ENCODE data around the gene SEL1L3. TPM values are rescaled to one million over a fixed set of nuclear protein-coding genes. Genes with fewer than 3 reads are reported as not detected.

The SEL1L3 gene
- total and polyA plus RNA-seq, 4 donors, result 3.3 to 13.1 (median 5.7) TPM

DNA sequence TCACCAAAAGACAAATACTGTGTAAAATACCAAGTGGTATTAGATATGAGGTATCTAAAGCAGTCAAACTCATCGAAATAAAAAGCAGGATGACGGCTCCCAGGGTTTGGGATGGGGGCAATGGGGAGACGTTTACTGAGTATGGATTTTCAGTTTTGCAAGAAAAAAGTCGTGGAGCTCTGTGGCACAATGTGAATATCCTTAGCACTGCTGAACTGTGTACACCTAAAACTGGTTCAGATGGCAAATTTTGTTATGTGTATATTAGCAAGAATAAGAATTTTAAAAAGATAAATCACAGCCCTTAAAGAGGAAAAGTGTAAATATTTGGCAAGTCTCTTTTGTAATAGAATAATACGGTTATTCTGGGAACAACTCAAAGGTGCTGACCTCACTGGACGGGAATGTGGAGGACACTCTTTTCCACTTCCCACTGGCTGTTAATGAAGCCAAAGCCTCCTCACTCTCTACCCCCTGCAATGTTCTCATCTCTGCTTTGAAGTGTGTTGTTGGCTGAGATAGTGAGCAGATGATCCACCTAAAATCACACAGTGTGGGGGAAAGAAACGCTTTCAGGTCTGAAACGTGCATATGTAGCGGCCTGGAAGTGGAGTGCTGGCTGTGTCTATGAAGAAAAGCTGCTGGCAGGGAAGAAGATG, 49.2 kb downstream of the SEL1L3 start:
- no peak overlapping the region for H3K9ac ChIP-seq (ENCODE audit: low read depth in 1 of 2, low read length in 2 of 2)
- H3K4me3 ChIP-seq (ENCODE audit: low read depth in 1 of 3, low read length in 3 of 3), result no peak overlapping the region
- DNase-seq (ENCODE audit: low spot score), result no peak
- H3K36me3 ChIP-seq (ENCODE audit: control insufficient read depth in 4 of 4, insufficient read depth in 3 of 4, low read depth in 1 of 4, low read length in 3 of 4), result peaks cover 0 to 5% (median 0%) of the 10 kb centered on the region in 4 donors
- TF ChIP-seq NR2F2 (IDR thresholded peaks at IDR 0.05) (no peak), EGR1 (IDR thresholded peaks at IDR 0.05; ENCODE audit: low read depth in 2 of 2) (no peak), FOXA1 (IDR thresholded peaks at IDR 0.05) (no peak), RAD21 (IDR thresholded peaks at IDR 0.05) (no peak), GABPA (IDR thresholded peaks at IDR 0.05 in 1 of 2, conservative IDR thresholded peaks at IDR 0.05 in 1 of 2) (no peak), CTCF (IDR thresholded peaks at IDR 0.05; ENCODE audit: low read depth, low read length, missing input control) (no peak)
- TF ChIP-seq, protein P1, sequence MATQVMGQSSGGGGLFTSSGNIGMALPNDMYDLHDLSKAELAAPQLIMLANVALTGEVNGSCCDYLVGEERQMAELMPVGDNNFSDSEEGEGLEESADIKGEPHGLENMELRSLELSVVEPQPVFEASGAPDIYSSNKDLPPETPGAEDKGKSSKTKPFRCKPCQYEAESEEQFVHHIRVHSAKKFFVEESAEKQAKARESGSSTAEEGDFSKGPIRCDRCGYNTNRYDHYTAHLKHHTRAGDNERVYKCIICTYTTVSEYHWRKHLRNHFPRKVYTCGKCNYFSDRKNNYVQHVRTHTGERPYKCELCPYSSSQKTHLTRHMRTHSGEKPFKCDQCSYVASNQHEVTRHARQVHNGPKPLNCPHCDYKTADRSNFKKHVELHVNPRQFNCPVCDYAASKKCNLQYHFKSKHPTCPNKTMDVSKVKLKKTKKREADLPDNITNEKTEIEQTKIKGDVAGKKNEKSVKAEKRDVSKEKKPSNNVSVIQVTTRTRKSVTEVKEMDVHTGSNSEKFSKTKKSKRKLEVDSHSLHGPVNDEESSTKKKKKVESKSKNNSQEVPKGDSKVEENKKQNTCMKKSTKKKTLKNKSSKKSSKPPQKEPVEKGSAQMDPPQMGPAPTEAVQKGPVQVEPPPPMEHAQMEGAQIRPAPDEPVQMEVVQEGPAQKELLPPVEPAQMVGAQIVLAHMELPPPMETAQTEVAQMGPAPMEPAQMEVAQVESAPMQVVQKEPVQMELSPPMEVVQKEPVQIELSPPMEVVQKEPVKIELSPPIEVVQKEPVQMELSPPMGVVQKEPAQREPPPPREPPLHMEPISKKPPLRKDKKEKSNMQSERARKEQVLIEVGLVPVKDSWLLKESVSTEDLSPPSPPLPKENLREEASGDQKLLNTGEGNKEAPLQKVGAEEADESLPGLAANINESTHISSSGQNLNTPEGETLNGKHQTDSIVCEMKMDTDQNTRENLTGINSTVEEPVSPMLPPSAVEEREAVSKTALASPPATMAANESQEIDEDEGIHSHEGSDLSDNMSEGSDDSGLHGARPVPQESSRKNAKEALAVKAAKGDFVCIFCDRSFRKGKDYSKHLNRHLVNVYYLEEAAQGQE (IDR thresholded peaks at IDR 0.05), result no peak
- no peaks in the 10 kb centered on the region for H3K9me3 ChIP-seq (ENCODE audit: control insufficient read depth in 4 of 4, low read length in 3 of 4)
- WGBS, result 80% methylated on average over 9 of the region's 9 CpGs
- no peak overlapping the region for H3K27ac ChIP-seq (ENCODE audit: low read depth in 1 of 2, low read length in 2 of 2)
- H3K27me3 ChIP-seq (ENCODE audit: control insufficient read depth in 4 of 4, insufficient read depth in 4 of 4, low read length in 3 of 4), result no peaks in the 10 kb centered on the region
- no peaks in the 10 kb centered on the region for H3K4me1 ChIP-seq (ENCODE audit: control insufficient read depth in 4 of 4, insufficient read depth in 4 of 4, low read length in 3 of 4)

GRCh38 chr4:25811841-25812240, 50.9 kb downstream of the SEL1L3 start:
- Histone ChIP-seq H3K27me3 (ENCODE audit: control insufficient read depth in 4 of 4, insufficient read depth in 4 of 4, low read length in 3 of 4) (no peaks in the 10 kb centered on the region), H3K27ac (ENCODE audit: low read depth in 1 of 2, low read length in 2 of 2) (no peak overlapping the region), H3K9ac (ENCODE audit: low read depth in 1 of 2, low read length in 2 of 2) (no peak overlapping the region), H3K9me3 (ENCODE audit: control insufficient read depth in 4 of 4, low read length in 3 of 4) (no peaks in the 10 kb centered on the region), H3K36me3 (ENCODE audit: control insufficient read depth in 4 of 4, insufficient read depth in 3 of 4, low read depth in 1 of 4, low read length in 3 of 4) (no peaks in the 10 kb centered on the region), H3K4me3 (ENCODE audit: low read depth in 1 of 3, low read length in 3 of 3) (no peak overlapping the region), H3K4me1 (ENCODE audit: control insufficient read depth in 4 of 4, insufficient read depth in 4 of 4, low read length in 3 of 4) (no peaks in the 10 kb centered on the region)
- TF ChIP-seq RXRA (IDR thresholded peaks at IDR 0.05) (no peak), TAF1 (conservative IDR thresholded peaks at IDR 0.05) (no peak), GABPA (IDR thresholded peaks at IDR 0.05 in 1 of 2, conservative IDR thresholded peaks at IDR 0.05 in 1 of 2) (no peak), HNF4A (conservative IDR thresholded peaks at IDR 0.05) (no peak), EGR1 (IDR thresholded peaks at IDR 0.05; ENCODE audit: low read depth in 2 of 2) (no peak), ATF3 (IDR thresholded peaks at IDR 0.05) (no peak)
- WGBS, result 97% methylated on average over 9 of the region's 9 CpGs
- DNase-seq (ENCODE audit: low spot score), result no peak

DNA sequence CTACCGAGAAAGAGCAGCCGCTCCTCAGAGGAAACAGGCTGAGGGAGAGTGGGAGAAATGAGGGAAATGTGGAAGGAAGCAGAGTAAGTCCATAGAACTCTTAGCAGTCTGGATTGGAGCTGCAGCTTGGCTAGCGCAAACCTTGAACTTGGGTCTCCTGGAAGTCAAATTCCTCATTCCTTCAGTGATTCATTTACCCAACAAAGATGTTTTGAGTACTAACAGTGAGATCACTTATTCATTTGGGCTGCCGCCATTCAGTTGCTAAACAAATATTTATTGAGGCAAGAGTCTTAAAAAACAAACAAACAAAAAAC, 51.5 kb downstream of the SEL1L3 start:
- TF ChIP-seq, protein P1 (IDR thresholded peaks at IDR 0.05), result no peak
- TF ChIP-seq HNF4G (IDR thresholded peaks at IDR 0.05), result no peak
- TF ChIP-seq, protein P2, sequence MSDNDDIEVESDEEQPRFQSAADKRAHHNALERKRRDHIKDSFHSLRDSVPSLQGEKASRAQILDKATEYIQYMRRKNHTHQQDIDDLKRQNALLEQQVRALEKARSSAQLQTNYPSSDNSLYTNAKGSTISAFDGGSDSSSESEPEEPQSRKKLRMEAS (IDR thresholded peaks at IDR 0.05), result no peak
- TF ChIP-seq FOXA2 (IDR thresholded peaks at IDR 0.05), result no peak
- no peak for TF ChIP-seq GABPA (IDR thresholded peaks at IDR 0.05 in 1 of 2, conservative IDR thresholded peaks at IDR 0.05 in 1 of 2)
- TF ChIP-seq EGR1 (IDR thresholded peaks at IDR 0.05; ENCODE audit: low read depth in 2 of 2), result no peak
- no peak for TF ChIP-seq TAF1 (conservative IDR thresholded peaks at IDR 0.05)
- no peak for TF ChIP-seq CTCF (IDR thresholded peaks at IDR 0.05; ENCODE audit: low read depth, low read length, missing input control)
- no peak for TF ChIP-seq FOXA1 (IDR thresholded peaks at IDR 0.05)
- no peak for TF ChIP-seq HNF4A (conservative IDR thresholded peaks at IDR 0.05)
- H3K27me3 ChIP-seq (ENCODE audit: control insufficient read depth in 4 of 4, insufficient read depth in 4 of 4, low read length in 3 of 4), result no peaks in the 10 kb centered on the region
- H3K36me3 ChIP-seq (ENCODE audit: control insufficient read depth in 4 of 4, insufficient read depth in 3 of 4, low read depth in 1 of 4, low read length in 3 of 4), result no peaks in the 10 kb centered on the region
- no peak overlapping the region for H3K4me3 ChIP-seq (ENCODE audit: low read depth in 1 of 3, low read length in 3 of 3)
- no peak overlapping the region for H3K9ac ChIP-seq (ENCODE audit: low read depth in 1 of 2, low read length in 2 of 2)
- 84% methylated on average over 4 of the region's 4 CpGs for WGBS
- no peak for DNase-seq (ENCODE audit: low spot score)
- no peak overlapping the region for H3K27ac ChIP-seq (ENCODE audit: low read depth in 1 of 2, low read length in 2 of 2)
- no peaks in the 10 kb centered on the region for H3K4me1 ChIP-seq (ENCODE audit: control insufficient read depth in 4 of 4, insufficient read depth in 4 of 4, low read length in 3 of 4)
- no peaks in the 10 kb centered on the region for H3K9me3 ChIP-seq (ENCODE audit: control insufficient read depth in 4 of 4, low read length in 3 of 4)
